GM12873 (cell line): Measurements from ENCODE around the gene RGPD3.

Experiments
- CTCF ChIP-seq: IDR thresholded peaks from 2 replicates; pipeline ENCODE4 v1.5.1; 2012; ENCODE audit warnings: low read depth, mild to moderate bottlenecking, moderate library complexity, low read length, control low read depth; ENCODE audit not compliant: insufficient read depth; ENCODE audit errors: missing control alignments

RGPD3 gene

GRCh38 chr2:106366204-106366885 is 101.9 kb downstream of the RGPD3 start:
- no peak for TF ChIP-seq CTCF

- TF ChIP-seq CTCF, result no peak
These were observed 104.4 kb downstream of the RGPD3 start for GRCh38 chr2:106363791-106364190.

- no peak for TF ChIP-seq CTCF
These were observed 105.4 kb downstream of the RGPD3 start for GRCh38 chr2:106362789-106363188.

GRCh38 chr2:106359512-106359911 is 108.7 kb downstream of the RGPD3 start:
- TF ChIP-seq CTCF, result no peak

GRCh38 chr2:106358521-106358920 is 109.7 kb downstream of the RGPD3 start:
- TF ChIP-seq CTCF, result no peak

- TF ChIP-seq CTCF, result no peak
These were observed 110.1 kb downstream of the RGPD3 start for GRCh38 chr2:106358081-106358480.

- TF ChIP-seq CTCF, result no peak
These were observed 111.9 kb downstream of the RGPD3 start for GRCh38 chr2:106356291-106356690.
